GM19455 (cell line): ENCODE measurements around the gene PAGR1.
A peak's percentile ranks its signal among the peaks of the same experiment; 100 is the strongest.
"Not testable (repeated sequence)": the region's sequence is repeated elsewhere in the genome, so short reads cannot be mapped to it uniquely, and the experiment has no call there.

Experiments
- ATAC-seq: cut with Tn5 transposase; IDR thresholded peaks from one replicate; pipeline ENCODE4 v1.9.1; 2021; ENCODE audit not compliant: unreplicated experiment

PAGR1 gene

GRCh38 chr16:29815793-29816693, at the start of gene PAGR1:
PAGR1 (plus strand) TSS chr16:29816152; CDS start chr16:29816526, 374 bp downstream.
- ATAC-seq, result peak; percentile 60

GRCh38 chr16:29766571-29766970, 49.4 kb upstream of the PAGR1 start:
- no peak for ATAC-seq

- ATAC-seq, result no peak
Measured at GRCh38 chr16:29767062-29767461, 48.9 kb upstream of the PAGR1 start.

- ATAC-seq, result no peak
Measured at GRCh38 chr16:29769507-29769906, 46.4 kb upstream of the PAGR1 start.

- no peak for ATAC-seq
Measured at GRCh38 chr16:29770250-29770929, 45.6 kb upstream of the PAGR1 start.

GRCh38 chr16:29772330-29772729, 43.6 kb upstream of the PAGR1 start:
- not testable (repeated sequence) for ATAC-seq

GRCh38 chr16:29774730-29775129, 41.2 kb upstream of the PAGR1 start:
- no peak for ATAC-seq

GRCh38 chr16:29775742-29776408, 40.1 kb upstream of the PAGR1 start:
- ATAC-seq, result no peak

GRCh38 chr16:29777576-29778350, 38.2 kb upstream of the PAGR1 start, which contains the start of gene ZG16:
ZG16 (plus strand) TSS chr16:29778256; CDS start chr16:29779267, 1,011 bp downstream.
- ATAC-seq, result no peak

- no peak for ATAC-seq
Measured at GRCh38 chr16:29779474-29779873, 36.5 kb upstream of the PAGR1 start.

- ATAC-seq, result not testable (repeated sequence)
Measured at GRCh38 chr16:29783094-29783953, 32.6 kb upstream of the PAGR1 start.

GRCh38 chr16:29784157-29784556, 31.8 kb upstream of the PAGR1 start:
- ATAC-seq, result no peak

- no peak for ATAC-seq
Measured at GRCh38 chr16:29784901-29785500, 31.0 kb upstream of the PAGR1 start.

- not testable (repeated sequence) for ATAC-seq
Measured at GRCh38 chr16:29787155-29787554, 28.8 kb upstream of the PAGR1 start.

GRCh38 chr16:29789775-29790182, 26.2 kb upstream of the PAGR1 start:
- no peak for ATAC-seq

- peak; percentile 89 for ATAC-seq
Measured at GRCh38 chr16:29790183-29790948, 25.6 kb upstream of the PAGR1 start, which contains the start of gene KIF22. KIF22 (plus strand) TSS chr16:29790751; CDS start chr16:29790760, 9 bp downstream.

- no peak for ATAC-seq
Measured at GRCh38 chr16:29790949-29791844, 24.8 kb upstream of the PAGR1 start.
